Keratinocyte (primary cell): Measurements from ENCODE around the gene CSNK1D.

ENCODE experiments used
- CTCF ChIP-seq, 3 experiments: IDR thresholded peaks in 1 of 3; conservative IDR thresholded peaks in 1 of 3; optimal IDR thresholded peaks in 1 of 3; 2 replicates in 2 of 3; 3 replicates in 1 of 3; pipeline versions ENCODE3 to v1.5.1; 2011; ENCODE audit warnings: low read length in 3 of 3, mild to moderate bottlenecking in 3 of 3, moderate library complexity in 2 of 3, control low read depth in 1 of 3, inconsistent platforms in 1 of 3; ENCODE audit not compliant: insufficient read depth in 2 of 3; ENCODE audit errors: extremely low read depth in 1 of 3
- EZH2 ChIP-seq: IDR thresholded peaks from one replicate; pipeline ENCODE4 v1.6.1; 2012; ENCODE audit warnings: inconsistent platforms, mild to moderate bottlenecking, low read length, moderate library complexity

- TF ChIP-seq CTCF (optimal IDR thresholded peaks at IDR 0.05 in 1 of 3, IDR thresholded peaks at IDR 0.05 in 1 of 3, conservative IDR thresholded peaks at IDR 0.05 in 1 of 3; ENCODE audit: extremely low read depth in 1 of 3, insufficient read depth in 2 of 3, low read length in 3 of 3) = no peak
- TF ChIP-seq EZH2 = no peak
These were observed 32.1 kb downstream of the CSNK1D start for GRCh38 chr17:82241183-82241925.
